BLaER1 treated with 17β-estradiol and CSF1 and Interleukin-3, amounts not matched to agents 10 nM and 100 nM (cell line): ENCODE results near the gene MEN1.

Experiments
- H3K27ac ChIP-seq, 11 experiments: shearing (Covaris generic); formaldehyde crosslinking; 2 replicates each; pipeline ENCODE4 v1.8.1; 2022
- H3K27me3 ChIP-seq, 11 experiments: shearing (Covaris generic); formaldehyde crosslinking; 2 replicates each; pipeline ENCODE4 v1.8.1; 2022
- H3K36me3 ChIP-seq, 11 experiments: shearing (Covaris generic); formaldehyde crosslinking; 2 replicates each; pipeline ENCODE4 v1.8.1; 2022
- H3K4me1 ChIP-seq, 10 experiments: shearing (Covaris generic); formaldehyde crosslinking; 2 replicates each; pipeline ENCODE4 v1.8.1; 2022
- H3K4me2 ChIP-seq, 11 experiments: shearing (Covaris generic); formaldehyde crosslinking; 2 replicates each; pipeline ENCODE4 v1.8.1; 2022
- H3K4me3 ChIP-seq, 10 experiments: shearing (Covaris generic); formaldehyde crosslinking; 2 replicates each; pipeline ENCODE4 v1.8.1; 2022
- H3K9ac ChIP-seq, 11 experiments: shearing (Covaris generic); formaldehyde crosslinking; 2 replicates each; pipeline ENCODE4 v1.8.1; 2022
- H3K9me3 ChIP-seq, 11 experiments: shearing (Covaris generic); formaldehyde crosslinking; replicated peaks in 1 of 11; 2 replicates each; pipeline ENCODE4 v1.8.1; 2022
- H4K20me1 ChIP-seq, 11 experiments: shearing (Covaris generic); formaldehyde crosslinking; 2 replicates each; pipeline ENCODE4 v1.8.1; 2022
- Cebpa-rat ChIP-seq, 11 experiments: shearing (Covaris generic); IDR thresholded peaks; 2 replicates each; pipeline ENCODE4 v1.8.1; 2022

The MEN1 gene

GRCh38 chr11:64768300-64768694 is 42.1 kb downstream of the MEN1 start:
- peaks cover 92 to 99% (median 96%) of the 10 kb centered on the region in 11 experiments for H3K36me3 ChIP-seq
- peaks cover 88 to 99% (median 96%) of the 10 kb centered on the region in 10 experiments for H3K4me1 ChIP-seq
- H3K27me3 ChIP-seq: no peaks in the 10 kb centered on the region
- H4K20me1 ChIP-seq: peaks cover 96 to 99% (median 98%) of the 10 kb centered on the region in 11 experiments
- peak overlapping the region in 6 of 11 experiments; percentile 2 to 77 (median 31); a peak in 8 of 22 replicates for H3K27ac ChIP-seq
- TF ChIP-seq Cebpa-rat (IDR thresholded peaks at IDR 0.05): no peak
- H3K9ac ChIP-seq: peak overlapping the region in 8 of 11 experiments; percentile 0 to 39 (median 22); a peak in 9 of 22 replicates
- no peak overlapping the region; a peak in 1 of 20 replicates for H3K4me3 ChIP-seq
- no peaks in the 10 kb centered on the region for H3K9me3 ChIP-seq
- peak overlapping the region; percentile 17 to 97 (median 48); a peak in 19 of 22 replicates for H3K4me2 ChIP-seq

DNA sequence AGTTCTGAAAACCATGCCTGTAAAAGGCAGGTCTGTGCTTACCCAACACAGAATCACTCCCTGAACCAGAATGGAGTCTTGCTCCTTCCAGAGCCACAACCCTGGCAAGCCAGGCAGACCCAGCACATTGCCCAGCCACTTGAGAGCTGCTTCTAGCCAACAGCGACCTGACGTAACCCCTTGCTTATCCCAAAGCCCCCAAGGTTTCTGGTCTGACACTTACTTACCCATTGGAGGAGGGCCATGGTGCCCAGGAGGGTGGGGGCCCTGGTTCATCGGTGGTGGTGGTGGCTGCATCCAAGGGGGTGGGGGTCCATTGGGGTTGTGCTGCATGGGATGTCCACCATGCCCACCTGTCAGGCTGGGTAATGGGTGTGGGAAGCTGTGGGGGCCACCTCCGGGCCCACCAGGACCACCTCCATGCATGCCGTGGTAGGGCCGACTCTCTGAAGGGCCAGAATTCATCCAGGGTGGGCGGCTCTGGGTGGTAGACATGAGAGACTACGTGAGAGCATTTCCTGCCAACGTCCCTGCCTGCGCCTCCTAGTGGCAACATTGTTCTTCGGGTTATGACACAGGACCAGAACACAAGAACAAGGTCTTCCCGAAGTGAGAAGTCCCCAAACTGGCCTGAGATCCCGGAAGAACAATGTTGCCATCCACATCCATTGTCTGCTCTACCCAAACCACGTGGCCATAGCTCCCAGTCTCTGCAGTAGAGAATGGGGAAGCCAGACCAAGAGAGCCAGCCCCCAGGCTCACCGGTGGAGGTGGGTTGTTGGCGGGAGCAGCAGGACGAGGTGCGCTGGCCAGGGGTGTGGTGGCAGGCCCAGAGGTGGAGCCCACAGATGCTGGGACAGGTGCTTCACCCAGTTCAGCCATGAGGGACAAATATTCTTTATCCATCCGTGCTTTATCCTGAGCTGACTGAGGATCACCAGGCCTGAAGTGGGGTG is 42.7 kb downstream of the MEN1 start:
- no peak for TF ChIP-seq Cebpa-rat (IDR thresholded peaks at IDR 0.05)
- peak overlapping the region in 8 of 11 experiments; percentile 24 to 52 (median 43); a peak in 16 of 22 replicates for H3K27ac ChIP-seq
- H4K20me1 ChIP-seq: peaks cover 96 to 99% (median 98%) of the 10 kb centered on the region in 11 experiments
- no peak overlapping the region; a peak in 1 of 20 replicates for H3K4me3 ChIP-seq
- H3K36me3 ChIP-seq: peaks cover 90 to 99% (median 96%) of the 10 kb centered on the region in 11 experiments
- no peaks in the 10 kb centered on the region for H3K27me3 ChIP-seq
- no peaks in the 10 kb centered on the region for H3K9me3 ChIP-seq
- peaks cover 88 to 99% (median 96%) of the 10 kb centered on the region in 10 experiments for H3K4me1 ChIP-seq
- H3K4me2 ChIP-seq: peak overlapping the region; percentile 17 to 97 (median 48); a peak in 21 of 22 replicates
- peak overlapping the region in 9 of 11 experiments; percentile 6 to 39 (median 22); a peak in 12 of 22 replicates for H3K9ac ChIP-seq

GRCh38 chr11:64766881-64767280 is 43.5 kb downstream of the MEN1 start:
- Histone ChIP-seq H3K27me3 (no peaks in the 10 kb centered on the region), H3K4me3 (no peak overlapping the region), H3K9me3 (no peaks in the 10 kb centered on the region), H4K20me1 (peaks cover 95 to 100% (median 98%) of the 10 kb centered on the region in 11 experiments), H3K27ac (peak overlapping the region in 8 of 11 experiments; percentile 14 to 52 (median 43); a peak in 13 of 22 replicates), H3K36me3 (peaks cover 92 to 98% (median 97%) of the 10 kb centered on the region in 11 experiments), H3K9ac (peak overlapping the region in 6 of 11 experiments; percentile 16 to 39 (median 20); a peak in 7 of 22 replicates), H3K4me1 (peaks cover 88 to 99% (median 96%) of the 10 kb centered on the region in 10 experiments), H3K4me2 (peak overlapping the region; percentile 17 to 97 (median 48); a peak in 16 of 22 replicates)
- no peak for TF ChIP-seq Cebpa-rat (IDR thresholded peaks at IDR 0.05)

DNA sequence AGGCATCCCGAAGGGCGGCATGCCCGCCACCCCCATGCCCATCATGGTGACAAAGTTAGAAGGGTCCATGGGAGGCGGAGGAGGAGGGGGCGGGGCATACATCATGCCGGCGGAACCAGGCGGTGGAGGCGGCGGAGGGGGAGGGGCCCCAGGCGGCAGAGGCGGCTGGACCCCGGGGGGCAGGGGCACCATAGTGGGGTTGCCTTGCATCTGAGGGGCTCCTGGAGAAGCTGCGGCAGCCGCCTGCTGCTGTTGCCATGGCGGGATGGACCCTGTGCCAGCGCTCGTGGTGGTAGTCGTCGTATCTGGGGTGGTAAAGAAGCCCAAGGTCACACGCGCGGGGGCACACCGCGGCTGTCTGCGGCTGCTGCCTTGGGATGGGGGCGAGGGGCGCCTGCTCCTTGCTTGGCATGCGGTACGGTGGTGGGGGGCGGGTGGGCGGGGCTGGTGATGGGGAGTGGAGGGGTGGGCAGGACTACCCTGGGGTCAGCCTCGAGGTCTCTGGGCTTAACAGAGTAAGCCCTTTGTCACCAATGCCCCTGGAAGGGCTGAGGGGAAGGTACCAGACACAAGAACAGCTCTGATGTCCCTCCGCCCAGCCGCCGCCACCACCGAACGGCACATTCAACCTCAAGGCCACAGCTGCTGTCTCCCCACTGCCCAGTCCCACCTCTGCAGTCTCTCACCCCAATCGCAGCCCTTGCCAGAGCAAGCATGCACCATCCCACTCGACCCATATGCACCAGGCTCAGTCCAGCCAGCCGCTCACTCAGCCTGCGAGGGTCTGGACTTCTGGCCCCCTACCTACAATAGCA is 44.3 kb downstream of the MEN1 start:
- no peak overlapping the region for H3K4me3 ChIP-seq
- H3K27ac ChIP-seq: no peak overlapping the region
- peak overlapping the region in 3 of 11 experiments; percentile 50 to 72 (median 56); a peak in 4 of 22 replicates for H3K9ac ChIP-seq
- no peak for TF ChIP-seq Cebpa-rat (IDR thresholded peaks at IDR 0.05)
- H3K9me3 ChIP-seq: no peaks in the 10 kb centered on the region
- H3K27me3 ChIP-seq: no peaks in the 10 kb centered on the region
- peaks cover 92 to 100% (median 98%) of the 10 kb centered on the region in 11 experiments for H4K20me1 ChIP-seq
- H3K4me2 ChIP-seq: peak overlapping the region in 10 of 11 experiments; percentile 63 to 91 (median 86); a peak in 19 of 22 replicates
- peaks cover 84 to 95% (median 92%) of the 10 kb centered on the region in 11 experiments for H3K36me3 ChIP-seq
- peaks cover 88 to 99% (median 96%) of the 10 kb centered on the region in 10 experiments for H3K4me1 ChIP-seq

- peak overlapping the region; percentile 22 to 72 (median 67); a peak in 17 of 22 replicates for H3K9ac ChIP-seq
Observed at GRCh38 chr11:64765291-64765850, 45.0 kb downstream of the MEN1 start.

GRCh38 chr11:64764753-64765152 is 45.6 kb downstream of the MEN1 start:
- Histone ChIP-seq H3K9me3 (no peaks in the 10 kb centered on the region), H3K4me3 (peak overlapping the region in 7 of 10 experiments; percentile 5 to 38 (median 20); a peak in 8 of 20 replicates), H4K20me1 (peaks cover 88 to 100% (median 98%) of the 10 kb centered on the region in 11 experiments), H3K4me1 (peaks cover 89 to 99% (median 97%) of the 10 kb centered on the region in 10 experiments), H3K9ac (peak overlapping the region; percentile 22 to 72 (median 67); a peak in 19 of 22 replicates), H3K27me3 (no peaks in the 10 kb centered on the region), H3K4me2 (peak overlapping the region; percentile 63 to 91 (median 86)), H3K36me3 (peaks cover 71 to 85% (median 79%) of the 10 kb centered on the region in 11 experiments), H3K27ac (peak overlapping the region in 10 of 11 experiments; percentile 42 to 82 (median 70); a peak in 17 of 22 replicates)
- no peak for TF ChIP-seq Cebpa-rat (IDR thresholded peaks at IDR 0.05)

More at GRCh38 chr11:64765291-64765850, 45.0 kb downstream of the MEN1 start:
- no peak for TF ChIP-seq Cebpa-rat (IDR thresholded peaks at IDR 0.05)
- Histone ChIP-seq H3K4me3 (peak overlapping the region in 4 of 10 experiments; percentile 20 to 38 (median 30); a peak in 1 of 20 replicates), H3K9me3 (no peaks in the 10 kb centered on the region), H3K27ac (peak overlapping the region in 7 of 11 experiments; percentile 23 to 82 (median 71); a peak in 10 of 22 replicates), H4K20me1 (peaks cover 88 to 100% (median 98%) of the 10 kb centered on the region in 11 experiments), H3K36me3 (peaks cover 77 to 91% (median 85%) of the 10 kb centered on the region in 11 experiments), H3K4me2 (peak overlapping the region; percentile 63 to 91 (median 86)), H3K27me3 (no peaks in the 10 kb centered on the region), H3K4me1 (peaks cover 89 to 99% (median 97%) of the 10 kb centered on the region in 10 experiments)

- Histone ChIP-seq H3K36me3 (peaks cover 64 to 79% (median 73%) of the 10 kb centered on the region in 11 experiments), H3K9ac (peak overlapping the region; percentile 50 to 72 (median 67); a peak in 21 of 22 replicates), H3K4me3 (peak overlapping the region in 8 of 10 experiments; percentile 3 to 44 (median 14); a peak in 10 of 20 replicates), H3K9me3 (no peaks in the 10 kb centered on the region), H3K27me3 (no peaks in the 10 kb centered on the region), H3K27ac (peak overlapping the region in 10 of 11 experiments; percentile 42 to 82 (median 70); a peak in 19 of 22 replicates), H4K20me1 (peaks cover 82 to 99% (median 96%) of the 10 kb centered on the region in 11 experiments), H3K4me2 (peak overlapping the region; percentile 63 to 91 (median 86)), H3K4me1 (peaks cover 89 to 99% (median 97%) of the 10 kb centered on the region in 10 experiments)
- no peak for TF ChIP-seq Cebpa-rat (IDR thresholded peaks at IDR 0.05)
Observed at GRCh38 chr11:64764040-64764611, 46.2 kb downstream of the MEN1 start.
